HG03280 (cell line): ENCODE results near the gene NEK6.

Experiments used
- ATAC-seq: cut with Tn5 transposase; IDR thresholded peaks from one replicate; pipeline ENCODE4 v1.9.1; 2021; ENCODE audit warnings: mild to moderate bottlenecking, moderate library complexity; ENCODE audit not compliant: unreplicated experiment

The NEK6 gene

DNA sequence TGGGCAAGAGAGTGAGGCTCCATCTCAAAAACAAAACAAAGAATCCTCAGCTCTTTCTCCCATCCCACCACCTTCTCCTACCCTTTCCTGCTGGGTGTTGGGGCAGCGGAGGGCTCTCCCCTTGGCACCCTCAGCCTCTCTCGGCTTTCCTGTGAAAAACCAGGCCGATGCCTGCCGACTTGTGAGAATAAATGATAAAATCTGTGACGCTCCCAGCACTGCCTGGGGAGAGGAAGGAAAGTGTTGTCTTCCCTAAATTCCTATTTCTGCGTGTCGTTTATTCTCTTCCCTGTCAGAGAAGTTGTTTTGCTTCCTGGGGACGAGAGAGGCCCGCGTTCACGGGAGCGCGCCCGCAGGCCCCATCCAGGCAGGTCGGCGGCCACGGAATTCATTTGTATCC lies 19.7 kb downstream of the NEK6 start:
- ATAC-seq = no peak

DNA sequence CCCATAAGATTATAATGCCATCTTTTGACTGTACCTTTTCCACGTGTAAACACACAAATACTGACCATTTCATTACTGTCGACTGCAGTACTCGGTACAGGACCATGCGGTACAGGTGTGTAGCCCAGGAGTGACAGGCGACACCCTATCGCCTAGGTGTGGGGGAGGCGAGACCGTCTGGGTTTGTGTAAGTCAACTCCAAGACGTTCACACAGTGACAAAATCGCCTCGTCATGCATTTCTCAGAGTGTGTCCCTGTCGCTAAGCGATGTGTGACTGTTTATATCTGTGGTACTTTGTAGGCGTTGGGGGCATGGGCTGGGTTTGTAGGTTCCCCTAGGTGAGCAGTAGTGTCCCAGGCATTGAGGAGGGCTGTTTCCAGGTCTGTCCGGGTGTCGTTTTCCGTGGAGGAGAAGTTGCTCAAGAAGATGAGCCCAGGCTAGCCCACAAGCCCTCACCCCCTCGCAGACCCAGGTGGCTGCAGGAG lies 20.3 kb downstream of the NEK6 start:
- ATAC-seq = no peak

DNA sequence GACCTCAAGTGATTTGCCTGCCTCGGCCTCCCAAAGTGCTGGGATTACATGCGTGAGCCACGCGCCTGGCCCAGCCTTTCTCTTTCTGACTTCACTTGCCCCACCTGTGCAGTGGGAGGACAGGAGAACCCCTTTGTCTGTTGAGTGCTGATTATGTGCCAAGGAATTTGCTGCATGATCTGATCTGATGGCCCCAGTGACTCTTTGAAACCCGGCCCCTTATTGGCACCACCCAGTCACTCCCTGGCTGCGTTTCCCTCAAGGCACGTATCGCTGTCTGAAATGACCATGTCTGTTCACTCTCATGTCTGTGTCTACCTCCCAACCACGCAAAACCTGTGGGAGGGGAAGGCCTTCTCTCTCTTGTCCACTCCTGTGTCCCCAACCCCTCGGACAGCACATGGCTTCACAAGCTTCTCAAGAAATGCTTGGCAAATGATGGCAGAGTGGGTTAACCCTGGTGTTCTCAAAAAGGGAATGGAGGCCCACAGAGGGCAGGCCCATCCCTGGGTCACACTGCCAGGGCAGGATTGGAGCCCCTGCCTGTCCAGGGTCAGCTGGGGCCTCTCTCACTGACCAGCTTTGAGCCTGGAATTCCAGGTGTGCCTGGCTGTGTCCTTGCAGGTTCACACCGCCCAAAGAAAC lies 21.9 kb downstream of the NEK6 start:
- no peak for ATAC-seq

- no peak for ATAC-seq
Observed at GRCh38 chr9:124280176-124280691, 22.5 kb downstream of the NEK6 start.

- no peak for ATAC-seq
Observed at GRCh38 chr9:124281931-124282371, 24.2 kb downstream of the NEK6 start.

- no peak for ATAC-seq
Observed at GRCh38 chr9:124282442-124283227, 24.9 kb downstream of the NEK6 start.

- no peak for ATAC-seq
Observed at GRCh38 chr9:124283228-124283814, 25.6 kb downstream of the NEK6 start.

DNA sequence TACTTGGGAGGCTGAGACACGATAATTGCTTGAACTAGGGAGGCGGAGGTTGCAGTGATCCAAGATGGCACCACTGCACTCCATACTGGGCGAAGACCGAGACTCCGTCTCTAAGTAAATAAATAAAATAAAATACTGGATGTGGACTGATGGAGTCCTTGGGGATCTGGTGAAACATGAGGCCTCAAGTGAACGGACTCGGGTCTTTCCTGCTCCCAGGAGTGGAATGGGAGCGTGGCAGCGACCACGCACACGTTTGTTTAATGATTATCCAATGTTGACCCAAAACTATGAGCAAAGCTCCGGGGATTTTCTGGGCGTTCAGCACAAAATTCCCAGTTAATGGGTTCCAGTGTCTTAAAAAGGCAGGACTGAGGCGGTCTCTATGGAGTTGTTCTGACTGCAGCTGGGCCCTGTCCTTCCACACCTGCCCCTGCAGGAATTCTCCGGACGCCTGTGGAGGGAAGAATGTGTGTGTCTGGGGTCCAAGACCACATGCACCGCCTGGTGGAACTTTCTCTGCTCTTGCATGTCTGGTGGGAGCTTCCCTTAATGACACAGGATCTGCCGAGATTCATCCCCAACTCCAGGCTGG lies 26.6 kb downstream of the NEK6 start:
- no peak for ATAC-seq

- no peak for ATAC-seq
Observed at GRCh38 chr9:124284940-124285441, 27.2 kb downstream of the NEK6 start.

DNA sequence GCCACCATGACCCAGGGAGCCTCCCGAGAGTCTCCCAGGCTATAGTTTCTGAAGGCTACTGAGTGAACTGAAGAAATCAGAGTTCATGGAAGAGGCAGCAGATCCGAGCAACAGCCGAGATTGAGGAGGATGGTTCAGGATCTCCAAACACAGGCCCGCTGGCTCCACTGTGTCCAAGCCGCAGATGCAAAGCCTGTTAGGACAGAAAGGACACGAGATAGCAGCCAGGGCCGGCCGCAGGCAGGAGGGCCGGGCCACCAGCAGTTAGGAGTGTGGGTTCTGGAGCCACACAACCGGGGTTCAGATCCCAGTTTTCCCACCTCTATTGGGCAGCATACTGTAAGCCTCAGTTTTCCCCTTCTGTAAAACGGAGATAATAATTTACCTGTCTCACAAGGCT lies 27.7 kb downstream of the NEK6 start:
- ATAC-seq = no peak

DNA sequence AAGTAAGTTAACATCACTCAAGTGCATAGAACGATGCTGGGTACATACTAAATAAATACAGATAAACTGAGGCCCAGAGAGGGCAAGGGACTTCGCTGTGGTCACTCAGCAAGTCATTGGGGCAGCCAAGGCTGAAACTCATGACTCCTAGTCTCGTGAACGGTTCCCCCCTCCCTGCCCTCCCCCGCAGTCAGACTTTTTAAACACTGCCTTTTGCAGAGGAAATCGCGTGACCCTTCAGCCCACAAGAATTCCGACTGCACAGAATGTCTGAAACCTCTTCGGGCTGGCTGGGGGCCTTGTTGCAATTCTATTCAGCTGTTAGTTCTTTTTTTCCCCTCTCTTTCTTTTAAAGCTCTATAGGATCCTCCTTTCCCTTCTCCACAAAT lies 28.1 kb downstream of the NEK6 start:
- peak; percentile 32 for ATAC-seq

DNA sequence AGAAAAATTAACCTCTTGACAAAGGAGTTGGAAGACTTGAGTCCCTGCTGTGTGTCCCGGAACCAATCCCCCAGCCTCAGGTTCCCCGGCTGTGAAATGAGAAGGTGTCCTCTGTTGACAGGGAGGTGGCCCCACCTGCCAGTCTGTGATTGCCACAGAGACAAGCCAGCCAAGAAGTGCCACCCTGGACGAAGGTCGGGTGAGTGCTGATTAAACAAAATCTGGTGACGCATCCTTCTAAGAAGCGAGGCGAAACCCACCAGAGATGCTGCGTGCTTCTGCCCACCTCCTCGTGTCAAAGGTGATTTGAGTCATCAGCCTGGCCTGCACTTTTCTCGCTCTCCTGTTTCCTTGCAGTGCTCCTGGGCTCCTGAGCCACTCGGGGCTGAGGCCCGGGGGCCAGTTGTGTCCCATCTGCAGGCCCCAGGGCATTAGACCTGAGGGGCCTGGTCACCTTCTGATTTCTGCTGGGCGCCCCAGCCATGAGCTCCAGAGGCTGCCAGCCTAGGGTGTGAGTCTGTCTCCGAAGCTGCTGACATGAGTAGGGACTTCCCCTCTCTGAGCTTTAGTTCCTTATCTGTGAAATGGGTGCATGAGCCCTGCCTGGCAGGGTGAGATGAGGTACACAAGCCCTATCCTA lies 28.7 kb downstream of the NEK6 start:
- peak; percentile 55 for ATAC-seq

DNA sequence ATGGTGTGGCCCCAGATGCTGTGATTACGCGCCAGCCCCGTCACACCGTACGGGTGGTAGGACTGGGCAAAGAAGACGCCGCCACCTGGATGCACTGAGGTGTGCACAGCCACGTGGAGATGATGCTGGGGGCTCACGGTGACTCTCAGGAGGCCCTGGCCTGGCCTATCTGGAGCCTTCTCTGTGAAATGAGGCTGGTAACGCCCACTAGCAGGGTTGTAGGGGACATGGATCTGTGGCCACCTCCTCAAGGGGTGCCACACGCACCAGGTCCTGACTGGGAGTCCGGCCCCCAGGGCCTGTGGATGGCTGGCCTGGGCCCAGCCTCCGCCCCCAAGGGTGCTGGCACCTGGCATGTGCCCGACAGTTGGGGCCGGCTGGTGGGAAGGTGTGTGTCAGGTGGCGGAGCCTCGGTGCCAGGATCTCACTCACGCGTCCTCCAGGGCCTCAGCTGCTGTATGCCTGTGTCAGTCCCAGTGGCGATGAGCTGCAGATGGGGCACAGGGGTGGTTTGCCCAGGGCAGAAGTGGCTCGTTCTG lies 32.4 kb downstream of the NEK6 start:
- ATAC-seq = no peak

DNA sequence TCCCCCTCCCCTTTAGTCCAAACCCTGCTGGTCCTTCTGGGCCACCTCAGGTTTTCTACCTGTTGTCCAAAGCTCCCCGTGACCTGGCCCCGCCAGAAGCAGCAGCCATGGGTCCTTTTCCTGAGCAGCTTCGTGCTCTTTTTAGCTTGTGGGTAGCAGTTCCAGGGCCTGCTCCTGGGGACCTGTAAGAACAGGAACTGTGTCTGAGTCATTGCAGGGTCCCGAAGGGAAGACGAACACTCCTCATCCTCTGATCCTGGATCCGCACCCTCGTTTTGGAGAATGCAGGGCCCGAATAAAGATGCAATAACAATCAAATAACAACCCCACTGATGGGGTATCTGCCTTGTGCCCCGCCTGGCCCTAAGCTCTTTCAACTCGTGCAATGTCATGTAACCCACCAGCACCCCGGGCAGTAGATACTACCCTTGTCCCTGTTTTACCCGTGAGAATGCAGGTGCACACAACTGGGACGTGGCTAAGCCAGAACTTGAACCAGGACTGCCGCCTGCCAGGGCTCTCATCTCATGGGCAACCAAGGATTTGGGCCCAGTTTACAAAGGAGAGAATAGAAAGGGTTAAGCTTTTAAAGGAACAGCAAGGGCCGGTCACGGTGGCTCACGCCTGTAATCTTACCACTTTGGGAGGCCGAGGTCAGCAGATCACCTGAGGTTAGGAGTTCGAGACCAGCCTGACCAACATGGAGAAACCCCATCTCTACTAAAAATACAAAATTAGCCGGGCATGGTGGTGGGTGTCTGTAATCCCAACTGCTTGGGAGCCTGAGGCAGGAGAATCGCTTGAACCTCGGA lies 33.2 kb downstream of the NEK6 start:
- ATAC-seq = no peak

DNA sequence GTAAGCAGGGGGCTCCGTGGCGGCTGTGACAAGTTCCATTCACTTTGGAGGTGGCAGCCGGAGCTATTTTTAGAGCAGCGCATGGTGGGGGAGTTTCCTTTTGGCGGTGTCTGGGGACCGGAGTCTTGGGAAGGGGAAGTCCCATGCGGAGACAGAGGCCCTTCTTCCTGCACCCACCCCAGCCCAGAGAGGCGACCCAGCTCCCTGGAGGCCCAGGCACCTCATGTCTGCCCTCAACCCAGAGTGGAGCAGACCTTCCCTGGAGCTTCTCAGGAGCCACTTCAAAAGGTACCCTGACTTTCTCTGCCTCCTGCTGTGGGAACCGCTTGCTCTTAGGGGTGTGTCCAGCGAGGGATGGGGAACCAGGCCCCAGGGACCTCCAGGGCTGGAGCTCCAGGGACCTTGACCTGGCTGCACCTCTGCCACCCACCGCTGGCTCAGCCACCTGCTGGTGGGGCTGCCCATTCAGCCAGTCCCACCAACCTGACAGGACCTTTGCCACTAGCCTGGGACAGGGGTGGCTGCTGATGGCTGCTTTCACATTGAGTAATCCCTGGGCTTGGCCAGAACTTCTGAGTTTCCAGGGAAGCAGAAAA lies 34.1 kb downstream of the NEK6 start:
- ATAC-seq = peak; percentile 35

- no peak for ATAC-seq
Observed at GRCh38 chr9:124292696-124293593, 35.2 kb downstream of the NEK6 start.

DNA sequence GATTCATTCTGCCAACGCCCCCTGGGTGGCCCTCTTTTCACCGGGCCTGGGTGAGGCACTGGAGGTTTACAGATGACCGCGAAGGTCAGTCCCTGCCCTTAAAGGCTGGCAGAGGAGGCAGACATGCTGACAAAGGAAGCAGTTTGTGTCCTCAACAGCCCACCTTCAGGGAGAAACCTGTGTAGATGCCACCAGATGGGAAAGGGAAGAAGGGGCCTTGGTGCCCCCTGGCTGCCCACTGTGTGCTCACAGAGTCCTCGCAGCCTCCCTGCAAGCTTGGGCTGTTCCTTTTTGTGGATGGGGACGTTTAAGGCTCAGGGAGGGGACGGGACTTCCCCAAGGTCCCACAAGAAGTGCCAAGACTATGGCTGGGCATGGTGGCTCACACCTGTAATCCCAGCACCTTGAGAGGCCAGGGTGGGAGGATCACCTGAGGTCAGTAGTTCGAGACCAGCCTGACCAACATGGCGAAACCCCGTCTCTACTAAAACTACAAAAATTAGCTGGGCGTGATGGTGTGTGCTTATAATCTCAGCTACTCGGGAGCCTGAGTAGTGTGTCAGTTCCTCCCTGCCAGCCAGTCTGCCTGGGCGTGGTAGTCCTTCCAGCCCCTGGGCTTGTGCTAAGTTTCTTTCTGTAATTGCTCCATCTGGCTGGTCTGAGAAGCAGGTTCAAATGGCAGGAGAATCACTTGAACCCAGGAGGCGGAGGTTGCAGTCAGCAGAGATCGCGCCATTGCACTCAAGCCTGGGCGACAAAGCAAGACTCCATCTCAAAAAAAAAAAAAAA lies 36.2 kb downstream of the NEK6 start:
- no peak for ATAC-seq
